COR-L47 (cell line): ENCODE results near the gene ONECUT1.
A peak's percentile ranks its signal among the peaks of the same experiment; 100 is the strongest.

Experiments used
- DNase-seq: peaks from one replicate; lab custom pipeline; 2025; lab: John Stamatoyannopoulos, UW

ONECUT1 gene

DNA sequence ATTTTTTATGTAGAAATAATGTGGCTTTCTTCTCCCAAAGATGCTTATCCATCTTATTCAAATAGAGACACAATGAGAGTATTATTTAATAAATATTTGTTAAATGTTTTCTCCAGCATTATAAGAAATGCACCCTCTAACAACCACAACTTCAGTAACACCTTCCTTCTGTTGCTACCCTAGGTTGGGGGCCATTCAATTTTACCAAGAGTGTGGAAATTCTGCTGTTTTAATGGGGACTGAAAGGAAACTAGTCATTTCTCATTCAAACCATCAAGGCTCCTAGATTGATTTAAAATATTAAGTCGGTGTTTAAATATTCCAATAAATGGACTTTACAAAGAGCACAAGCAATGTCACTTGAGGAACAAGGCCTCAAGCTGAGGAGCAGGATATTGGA lies 7.6 kb downstream of the ONECUT1 start:
- no peak for DNase-seq

DNA sequence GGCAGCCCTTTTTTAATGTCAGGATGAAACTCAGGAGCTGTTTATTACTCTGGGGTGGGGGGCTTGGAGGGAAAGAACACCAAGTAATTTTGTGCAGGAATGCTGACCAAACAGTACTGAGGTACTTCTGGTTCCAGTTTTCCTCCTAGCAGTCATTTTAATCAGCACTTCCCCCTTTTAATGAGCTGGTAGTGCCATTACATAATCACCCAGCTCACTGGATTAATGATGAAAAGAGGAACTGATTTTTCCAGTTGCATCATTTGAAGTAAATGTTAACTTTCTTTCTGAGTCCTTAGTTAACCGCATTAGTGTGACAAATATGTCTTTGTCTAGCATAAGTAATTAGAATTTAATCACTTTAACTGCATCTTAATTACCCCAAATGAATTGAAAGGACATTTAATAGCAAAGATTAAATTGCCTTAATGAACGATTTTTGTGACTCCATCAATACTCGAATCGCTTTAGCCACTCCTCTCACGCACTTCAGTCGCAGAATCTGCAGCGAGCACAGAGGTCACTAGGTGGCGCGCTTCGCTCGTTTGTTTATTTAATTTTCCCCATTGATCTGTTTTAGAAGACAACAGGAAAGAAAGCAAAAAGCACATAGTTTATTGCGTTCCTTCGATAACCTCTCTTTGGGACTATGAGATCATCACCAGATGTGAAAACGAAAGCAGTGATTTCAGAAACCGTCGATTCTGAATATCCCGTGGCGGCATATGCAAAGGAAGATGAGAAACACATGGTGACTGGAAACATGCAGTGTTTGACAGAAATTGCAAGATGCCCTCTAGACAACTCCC lies 9.8 kb downstream of the ONECUT1 start:
- peak; percentile 51 for DNase-seq

DNA sequence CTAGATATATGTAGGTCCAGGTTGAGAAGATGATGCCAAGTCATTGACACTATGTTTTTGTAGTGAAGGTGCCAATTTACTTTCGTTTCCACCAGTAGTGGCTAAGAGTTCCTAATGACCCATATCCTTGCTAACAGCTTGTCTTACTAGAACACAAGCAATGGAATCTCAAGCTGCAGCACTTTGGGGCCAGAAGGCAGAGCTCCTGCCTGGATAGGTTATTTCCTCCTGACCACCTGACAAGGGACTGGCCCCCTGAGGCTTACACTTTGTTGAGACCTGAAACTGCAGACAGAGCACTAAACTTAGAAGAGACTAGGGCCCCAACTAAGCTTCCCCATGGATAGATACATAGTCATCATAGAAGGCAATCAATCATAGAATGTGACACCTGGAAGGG lies 11.7 kb downstream of the ONECUT1 start:
- DNase-seq: no peak

DNA sequence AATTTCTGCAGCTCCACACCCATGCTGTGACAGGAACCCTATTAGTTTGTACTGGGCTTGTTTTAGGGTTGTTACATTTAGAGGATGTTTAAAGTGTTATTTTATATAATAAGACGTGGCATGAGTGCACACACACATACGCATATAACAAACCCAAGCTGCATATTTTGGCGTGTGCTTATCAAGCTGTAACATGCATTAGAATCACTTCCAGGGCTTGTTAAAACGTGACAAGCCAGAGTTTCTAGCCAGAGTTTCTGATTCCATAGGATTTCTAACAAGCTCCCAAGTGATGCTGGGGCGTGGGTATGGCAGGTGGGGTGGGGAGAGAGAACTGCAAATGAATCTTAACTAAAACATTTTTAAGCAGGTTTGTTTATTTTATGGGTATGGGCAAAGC lies 17.4 kb downstream of the ONECUT1 start:
- DNase-seq: no peak

DNA sequence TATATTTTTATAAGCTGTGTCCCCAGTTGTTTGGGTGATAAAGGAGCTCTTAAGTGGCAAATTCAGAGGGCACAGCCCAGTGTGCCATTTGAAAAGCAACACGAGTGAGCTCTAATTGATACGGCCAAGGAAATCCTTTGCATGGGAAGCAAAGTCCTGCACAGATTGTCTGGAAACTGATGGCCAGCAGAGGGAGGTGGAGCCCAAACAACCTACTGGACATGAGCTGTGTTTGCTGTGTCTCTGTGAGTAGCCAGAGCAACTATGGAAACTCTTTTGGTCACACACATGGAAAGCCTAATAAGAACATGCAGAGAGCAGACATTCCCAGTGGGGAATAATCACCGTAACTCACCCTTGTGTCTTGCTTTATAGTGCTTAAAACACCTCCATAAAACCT lies 24.4 kb downstream of the ONECUT1 start:
- DNase-seq: peak; percentile 20

DNA sequence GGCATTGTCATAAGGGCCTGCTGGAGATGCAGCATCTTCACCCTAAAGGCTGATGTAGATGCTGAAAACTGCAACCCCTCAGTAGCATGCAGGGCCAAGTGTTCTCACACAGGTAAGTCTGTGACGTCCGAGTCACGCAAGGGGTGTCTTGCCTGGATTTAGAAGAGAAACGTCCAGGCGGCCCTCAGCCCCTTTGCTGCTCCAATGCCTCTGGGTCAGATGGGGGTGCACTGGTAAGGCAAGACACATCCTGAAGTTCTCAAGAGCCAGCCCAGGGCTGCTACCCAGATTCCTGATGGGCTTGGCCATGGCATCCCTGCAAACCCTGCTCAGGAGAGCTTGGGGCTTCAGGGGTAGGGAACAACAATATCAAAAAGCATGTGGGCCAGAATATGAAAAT lies 25.4 kb downstream of the ONECUT1 start:
- no peak for DNase-seq

DNA sequence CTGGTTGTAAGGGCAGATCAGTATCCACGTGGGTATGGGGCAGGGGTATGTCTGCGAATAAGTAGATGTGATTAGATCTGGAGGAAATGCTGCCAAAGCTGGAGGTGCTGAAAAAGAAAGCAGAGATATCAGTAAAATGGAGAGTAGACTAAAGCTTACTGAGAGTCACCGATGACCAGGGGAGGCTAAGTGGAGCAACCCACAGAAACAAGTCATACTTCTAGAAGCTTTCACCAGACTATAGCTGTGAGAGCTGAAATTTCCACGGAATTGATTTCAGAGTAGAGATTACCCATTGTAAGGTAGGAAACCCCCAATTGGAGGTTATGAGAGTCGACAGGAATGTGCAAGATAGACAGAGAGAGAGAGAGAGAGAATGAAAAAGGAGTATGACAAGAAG lies 27.5 kb downstream of the ONECUT1 start:
- no peak for DNase-seq

DNA sequence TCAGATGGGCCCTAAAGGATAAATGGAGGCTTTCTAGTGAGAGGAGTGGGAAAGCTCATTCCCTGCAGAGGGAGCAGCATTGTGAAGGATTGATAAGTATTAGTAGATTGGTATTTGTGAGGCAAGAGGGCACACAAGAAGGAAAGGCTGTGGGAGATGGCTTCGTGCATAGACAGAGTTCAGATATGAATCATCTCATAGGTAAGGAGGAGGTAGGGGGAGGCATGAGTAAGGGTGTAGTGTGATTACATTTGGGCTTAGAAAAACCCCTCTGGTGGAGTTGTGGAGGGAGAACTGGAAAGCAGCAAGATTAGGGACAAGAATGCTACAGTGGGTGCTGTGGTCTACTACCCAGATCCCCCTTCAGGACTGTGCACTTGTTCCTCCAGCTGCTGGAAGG lies 29.6 kb downstream of the ONECUT1 start:
- no peak for DNase-seq

DNA sequence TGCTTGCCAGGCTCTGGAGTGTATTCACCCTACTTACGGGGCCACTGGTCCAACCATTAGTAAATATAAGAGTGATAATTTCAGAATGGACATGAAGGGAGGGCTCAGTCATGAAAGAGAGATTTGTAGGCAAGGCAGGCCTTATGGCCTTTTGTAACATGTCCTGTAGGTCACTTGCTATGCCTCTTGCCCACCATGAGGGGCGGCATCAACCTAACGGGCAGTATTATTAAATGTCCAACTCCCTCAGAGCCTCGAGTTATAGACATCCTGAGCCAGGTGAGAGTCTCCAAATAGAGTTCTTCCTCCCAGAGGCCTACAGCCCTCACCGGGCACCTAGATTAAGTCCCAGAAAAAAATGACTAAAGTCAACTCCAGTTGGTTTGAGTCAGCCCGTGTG lies 30.2 kb downstream of the ONECUT1 start:
- no peak for DNase-seq

DNA sequence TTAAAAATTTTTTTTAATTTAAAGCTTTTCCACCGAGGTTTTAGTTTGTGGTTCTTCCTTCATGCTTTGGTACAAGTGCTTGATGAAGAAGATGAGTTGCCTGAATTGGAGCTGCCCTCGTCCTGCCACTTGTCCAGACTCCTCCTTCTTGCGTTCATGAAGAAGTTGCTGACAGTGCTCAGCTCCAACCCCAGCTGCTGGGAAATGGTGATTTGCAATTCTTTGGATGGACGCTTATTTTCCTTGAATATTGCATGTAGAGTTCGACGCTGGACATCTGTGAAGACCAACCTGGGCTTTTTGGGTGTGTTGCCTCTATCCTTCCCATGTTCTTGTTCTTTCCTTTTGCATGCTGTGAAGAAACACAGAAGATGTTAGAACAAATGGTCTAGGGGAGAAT lies 32.6 kb downstream of the ONECUT1 start:
- no peak for DNase-seq

DNA sequence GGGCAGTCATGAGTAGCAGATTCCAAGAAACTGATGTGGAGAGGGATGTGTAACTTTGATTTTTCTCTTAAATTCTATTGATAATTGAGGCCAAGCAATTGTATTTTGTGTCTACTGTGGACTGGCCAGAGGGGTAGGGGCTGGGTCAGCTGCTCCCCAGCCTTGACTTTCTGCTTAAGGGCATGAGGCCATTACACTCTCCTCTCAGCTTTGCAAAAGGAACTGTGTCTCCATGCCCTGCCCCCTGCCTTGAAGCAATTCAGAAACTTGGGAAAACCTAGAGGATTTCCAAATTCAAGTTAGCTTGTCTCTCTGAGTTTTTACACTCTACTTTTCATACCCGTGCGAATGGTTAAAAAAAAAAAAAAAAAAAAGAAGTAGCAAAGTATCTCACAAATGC lies 38.6 kb downstream of the ONECUT1 start:
- DNase-seq: no peak

DNA sequence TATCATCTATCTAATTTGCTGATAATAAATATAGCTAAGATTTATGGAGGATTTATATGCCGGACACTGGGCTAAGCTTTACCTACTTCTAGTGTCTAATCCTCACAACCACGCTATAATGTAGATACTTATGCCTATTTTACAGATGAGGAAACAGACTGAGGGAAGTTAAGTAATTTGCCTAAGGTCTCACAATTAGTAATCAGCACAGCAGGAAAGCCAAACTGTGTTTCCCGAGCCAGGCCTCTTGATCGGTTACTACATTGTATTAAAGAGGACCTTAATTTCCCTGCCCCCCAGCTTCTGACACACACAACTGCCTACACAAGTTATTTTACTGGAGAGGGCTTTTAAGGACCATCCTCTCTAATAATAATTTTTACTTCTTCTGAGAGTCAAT lies 40.9 kb downstream of the ONECUT1 start:
- no peak for DNase-seq

DNA sequence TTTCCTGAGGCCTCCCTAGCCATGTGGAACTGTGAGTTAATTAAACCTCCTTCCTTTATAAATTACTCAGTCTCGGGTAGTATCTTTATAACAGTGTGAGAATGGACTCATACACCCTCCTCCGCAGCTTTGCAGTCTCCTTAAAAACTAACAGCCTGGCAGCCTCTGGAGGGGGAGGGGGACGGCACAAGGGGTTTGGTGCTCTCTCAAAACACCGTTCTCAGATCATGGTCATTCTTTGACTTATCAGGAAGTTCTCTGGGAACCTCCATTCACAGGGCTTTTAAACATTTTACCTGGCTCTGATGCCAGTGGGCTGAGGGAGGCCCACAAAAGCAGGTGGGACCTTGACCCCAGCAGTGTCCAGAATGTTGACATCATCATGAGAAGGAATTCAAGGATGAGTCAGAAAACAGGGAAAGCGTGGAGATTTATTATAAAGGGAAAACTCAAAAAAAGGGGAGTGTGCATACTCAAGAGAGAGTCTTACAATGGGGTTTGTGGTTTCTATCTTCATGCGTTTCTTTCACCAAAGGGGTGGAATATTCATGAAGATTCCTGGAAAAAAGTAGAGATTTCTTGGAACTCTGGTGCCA lies 43.9 kb downstream of the ONECUT1 start:
- no peak for DNase-seq

DNA sequence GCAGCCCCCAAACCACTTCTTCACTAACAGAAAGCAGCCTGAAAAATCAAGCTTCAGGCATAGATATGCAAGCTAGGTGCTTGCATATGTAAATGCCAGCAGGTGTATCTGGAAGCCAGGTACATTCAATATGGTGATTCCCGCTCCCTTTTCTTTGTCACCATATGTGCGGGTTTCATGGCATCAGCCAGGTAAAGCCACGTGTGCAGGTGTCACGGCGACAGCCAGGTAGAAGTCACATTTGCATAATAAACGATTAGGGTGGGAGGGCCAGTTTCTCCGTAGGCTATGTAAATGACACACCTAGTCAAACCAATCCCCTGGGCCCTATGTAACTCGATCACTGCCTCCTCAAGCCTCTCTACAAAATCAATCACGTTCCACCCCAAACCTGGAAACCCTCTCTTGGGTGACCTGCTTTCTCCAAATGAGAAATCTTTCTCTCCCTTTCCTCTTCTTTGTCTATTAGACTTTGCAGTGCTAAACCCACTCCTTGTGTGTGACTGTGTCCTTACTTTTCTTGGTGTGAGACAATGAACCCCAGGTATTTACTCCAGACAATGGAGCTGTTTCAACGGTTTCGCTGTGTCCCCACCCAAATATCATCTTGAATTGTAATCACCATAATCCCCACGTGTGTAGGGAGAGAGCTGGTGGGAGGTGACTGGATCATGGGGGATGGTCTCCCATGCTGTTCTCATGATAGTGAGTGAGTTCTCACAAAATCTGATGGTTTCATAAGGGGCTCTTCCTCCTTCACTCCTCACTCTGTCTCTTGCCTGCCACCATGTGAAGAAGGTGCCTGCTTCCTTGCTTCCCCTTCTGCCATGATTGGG lies 44.6 kb downstream of the ONECUT1 start:
- DNase-seq: no peak

DNA sequence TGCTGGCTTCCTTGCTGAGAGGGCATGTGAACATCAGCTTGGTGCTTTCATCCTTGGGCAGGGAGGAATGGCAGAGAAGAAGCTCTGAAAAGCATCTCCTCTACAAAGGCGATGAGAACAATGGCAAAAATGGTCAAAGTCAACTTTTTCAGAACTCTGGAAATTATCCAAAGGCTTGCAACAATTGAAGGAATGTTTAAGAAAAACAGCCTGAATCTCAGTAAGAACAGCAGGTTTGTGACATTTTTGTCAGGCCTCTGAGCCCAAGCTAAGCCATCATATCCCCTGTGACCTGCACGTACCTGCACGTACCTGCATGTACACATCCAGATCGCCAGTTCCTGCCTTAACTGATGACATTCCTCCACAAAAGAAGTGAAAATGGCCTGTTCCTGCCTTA lies 51.8 kb downstream of the ONECUT1 start:
- no peak for DNase-seq

DNA sequence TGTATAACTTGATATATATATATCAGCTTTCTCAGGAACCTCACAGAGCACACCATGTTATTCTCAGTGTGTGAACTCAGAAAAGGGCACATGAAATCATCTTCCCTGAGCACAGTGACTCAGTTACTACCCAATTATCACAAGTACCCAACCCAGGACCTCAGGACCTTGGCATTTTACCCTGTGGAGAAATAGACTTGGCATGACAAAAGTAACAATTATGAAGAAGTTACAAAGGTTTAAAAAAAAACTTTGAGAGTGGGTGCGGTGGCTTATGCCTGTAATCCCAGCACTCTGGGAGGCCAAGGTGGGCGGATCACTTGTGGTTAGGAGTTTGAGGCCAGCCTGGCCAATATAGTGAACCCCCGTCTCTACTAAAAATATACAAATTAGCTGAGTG lies 52.4 kb downstream of the ONECUT1 start:
- no peak for DNase-seq

DNA sequence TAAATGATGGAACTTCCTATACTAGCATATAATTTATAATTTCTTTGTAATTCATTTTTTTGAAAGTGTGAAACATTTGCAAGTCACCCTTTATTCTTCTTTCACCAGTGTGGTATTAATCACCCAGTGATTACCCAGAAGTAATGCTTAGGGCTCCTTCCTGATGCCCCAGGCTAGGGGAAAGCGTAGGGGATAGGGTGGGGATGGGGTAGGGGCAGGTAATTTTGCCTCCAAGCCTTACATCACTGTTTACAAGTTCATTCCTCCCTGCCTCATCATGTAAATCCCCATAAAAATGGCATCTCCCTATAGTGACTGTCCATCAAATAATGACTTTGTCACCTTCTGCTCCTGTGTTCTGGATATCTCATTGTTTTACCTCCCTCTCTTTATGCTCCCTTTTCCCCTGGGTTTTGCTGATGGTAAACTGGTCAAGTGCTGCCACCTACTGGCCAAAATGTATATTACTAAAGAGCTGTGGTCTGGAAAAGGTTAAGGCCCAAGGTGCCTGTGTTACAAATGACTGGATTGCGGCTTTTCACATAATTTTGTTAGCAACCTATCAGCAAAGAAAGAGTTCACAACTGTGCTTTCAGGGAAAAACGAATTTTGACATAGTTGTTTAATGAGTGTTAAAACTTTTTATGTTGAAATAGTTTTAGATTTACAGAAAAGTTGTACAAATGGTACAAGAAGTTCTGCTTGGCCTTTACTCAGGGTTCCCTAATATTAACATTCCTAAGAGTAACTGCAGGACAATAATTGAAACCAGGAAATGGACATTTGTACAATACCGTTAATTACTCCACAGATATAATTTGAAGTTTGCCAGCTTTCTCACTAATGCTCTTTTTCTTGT lies 54.7 kb downstream of the ONECUT1 start:
- DNase-seq: peak; percentile 68

DNA sequence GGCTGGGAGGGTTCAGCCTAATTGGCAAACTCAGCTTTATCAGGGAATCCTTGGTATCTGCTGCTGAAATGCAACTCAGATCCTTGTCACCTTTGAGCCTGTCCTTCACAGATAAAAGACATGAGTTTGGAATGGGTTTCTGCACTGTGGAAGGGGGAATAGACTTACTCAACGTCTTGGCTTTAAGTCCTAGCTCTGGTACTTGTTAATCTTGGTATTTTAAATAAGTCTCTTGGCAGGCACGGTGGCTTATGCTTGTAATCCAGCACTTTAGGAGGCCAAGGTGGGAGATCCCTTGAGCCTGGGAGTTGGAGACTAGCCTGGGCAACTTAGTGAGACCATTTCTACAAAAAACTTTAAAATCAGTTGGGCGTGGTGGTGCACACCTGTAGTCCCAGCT lies 55.8 kb downstream of the ONECUT1 start:
- DNase-seq: no peak

DNA sequence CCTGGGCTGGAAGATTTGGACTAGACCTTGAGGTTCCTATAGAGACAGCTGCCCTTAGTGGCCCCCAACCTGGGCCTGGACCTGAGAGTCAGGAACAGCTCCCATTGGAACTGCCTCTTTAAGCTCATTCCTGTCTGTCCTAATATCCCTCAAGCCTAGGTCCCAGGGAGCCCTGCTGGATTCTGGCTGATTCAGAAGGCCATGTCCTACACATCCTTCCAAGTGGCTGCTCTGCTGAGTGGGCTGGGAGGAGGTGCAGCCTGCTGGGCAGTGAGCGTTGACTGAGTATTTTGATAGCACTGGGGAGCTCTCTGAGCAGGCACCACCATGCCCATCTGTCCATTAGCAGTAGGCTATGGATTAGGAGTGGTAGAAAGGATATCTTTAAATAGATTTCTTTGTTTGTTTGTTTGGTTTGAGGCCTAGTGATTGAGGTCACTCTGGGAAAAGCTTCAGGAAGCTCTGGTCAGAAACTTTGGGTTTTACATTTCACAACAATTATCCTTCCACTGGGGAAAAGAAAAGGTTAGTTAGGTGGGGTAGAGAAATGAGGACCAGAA lies 56.4 kb downstream of the ONECUT1 start:
- DNase-seq: no peak

DNA sequence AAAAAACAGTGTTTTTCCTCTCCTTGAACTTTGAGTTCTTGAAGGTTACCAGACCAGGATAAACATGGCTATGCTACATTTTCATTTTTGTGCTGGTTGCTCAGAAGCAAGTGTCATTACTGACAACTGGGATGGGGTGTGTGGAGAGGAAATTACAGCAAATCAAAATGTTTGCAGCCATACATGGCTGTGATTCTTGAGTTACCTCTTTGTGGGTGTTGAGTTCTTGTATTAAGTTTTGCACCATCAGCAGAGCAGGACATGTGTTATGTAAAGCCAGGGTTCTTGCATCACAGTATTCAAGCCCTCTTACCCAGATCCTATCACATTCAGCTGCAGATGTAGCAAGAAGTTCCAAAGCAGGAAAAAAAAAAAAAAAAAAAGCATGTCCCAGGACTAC lies 57.0 kb downstream of the ONECUT1 start:
- DNase-seq: no peak

DNA sequence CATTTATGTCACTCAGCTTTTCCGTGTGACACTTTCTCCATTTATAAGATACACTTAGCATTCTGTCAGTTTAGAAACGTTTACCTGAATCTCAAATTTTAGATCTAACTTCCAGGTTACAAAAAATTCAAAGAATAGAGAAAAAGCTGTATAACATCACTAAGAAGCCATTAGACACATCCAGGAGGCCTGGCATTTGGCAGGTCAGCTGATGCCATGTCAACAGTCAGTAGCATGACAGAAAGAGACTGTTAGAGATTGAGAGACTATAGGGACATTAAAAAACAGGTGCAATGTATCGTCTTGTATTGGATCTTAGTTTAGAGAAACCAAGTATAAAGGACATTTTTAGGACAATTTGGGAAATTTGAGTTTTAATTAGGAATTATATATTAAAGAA lies 57.6 kb downstream of the ONECUT1 start:
- DNase-seq: no peak
